Activated CD4-positive, CD25-positive, alpha-beta regulatory T cell treated with anti-CD3 and anti-CD28 coated beads, Interleukin-2, amount 50 U/mL, for 72 hours (primary cell): ENCODE results near the gene USP51.
A peak's percentile ranks its signal among the peaks of the same experiment; 100 is the strongest.
"Not testable (repeated sequence)": the region's sequence is repeated elsewhere in the genome, so short reads cannot be mapped to it uniquely, and the experiment has no call there.

Experiments used
- DNase-seq: peaks from one replicate; pipeline ENCODE4 v3.0.0; 2021

Gene USP51

GRCh38 chrX:55464050-55464449 lies 25.6 kb downstream of the USP51 start:
- DNase-seq = not testable (repeated sequence)

GRCh38 chrX:55459926-55460325 lies 29.7 kb downstream of the USP51 start:
- not testable (repeated sequence) for DNase-seq

- not testable (repeated sequence) for DNase-seq
Observed at GRCh38 chrX:55459426-55459825, 30.2 kb downstream of the USP51 start.

DNA sequence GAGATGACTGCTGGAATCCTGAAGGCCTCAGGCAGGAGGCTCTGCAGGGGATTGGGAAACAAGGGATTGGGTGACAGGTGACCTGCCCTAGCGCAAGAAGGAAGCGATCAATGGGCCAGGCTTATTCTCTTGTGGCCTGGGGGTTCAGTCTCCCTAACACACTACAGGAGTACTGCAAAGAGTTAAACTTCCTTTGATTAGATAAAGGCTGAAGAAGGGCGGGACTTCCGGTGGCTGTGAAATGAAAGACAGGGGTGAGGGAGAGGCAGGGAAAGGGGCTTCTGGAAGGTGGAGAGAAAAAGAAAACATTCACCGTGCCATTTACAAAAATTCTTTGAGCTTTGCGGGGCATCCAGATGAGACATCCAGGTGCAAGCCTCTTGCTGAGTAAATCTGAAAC lies 33.9 kb downstream of the USP51 start:
- not testable (repeated sequence) for DNase-seq

DNA sequence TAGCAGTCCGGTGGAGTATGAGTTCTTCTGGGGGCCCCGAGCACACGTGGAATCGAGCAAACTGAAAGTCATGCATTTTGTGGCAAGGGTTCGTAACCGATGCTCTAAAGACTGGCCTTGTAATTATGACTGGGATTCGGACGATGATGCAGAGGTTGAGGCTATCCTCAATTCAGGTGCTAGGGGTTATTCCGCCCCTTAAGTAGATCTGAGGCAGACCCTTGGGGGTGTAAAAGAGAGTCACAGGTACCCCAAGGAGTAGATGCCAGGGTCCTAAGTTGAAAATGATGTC lies 36.9 kb downstream of the USP51 start:
- no peak for DNase-seq

DNA sequence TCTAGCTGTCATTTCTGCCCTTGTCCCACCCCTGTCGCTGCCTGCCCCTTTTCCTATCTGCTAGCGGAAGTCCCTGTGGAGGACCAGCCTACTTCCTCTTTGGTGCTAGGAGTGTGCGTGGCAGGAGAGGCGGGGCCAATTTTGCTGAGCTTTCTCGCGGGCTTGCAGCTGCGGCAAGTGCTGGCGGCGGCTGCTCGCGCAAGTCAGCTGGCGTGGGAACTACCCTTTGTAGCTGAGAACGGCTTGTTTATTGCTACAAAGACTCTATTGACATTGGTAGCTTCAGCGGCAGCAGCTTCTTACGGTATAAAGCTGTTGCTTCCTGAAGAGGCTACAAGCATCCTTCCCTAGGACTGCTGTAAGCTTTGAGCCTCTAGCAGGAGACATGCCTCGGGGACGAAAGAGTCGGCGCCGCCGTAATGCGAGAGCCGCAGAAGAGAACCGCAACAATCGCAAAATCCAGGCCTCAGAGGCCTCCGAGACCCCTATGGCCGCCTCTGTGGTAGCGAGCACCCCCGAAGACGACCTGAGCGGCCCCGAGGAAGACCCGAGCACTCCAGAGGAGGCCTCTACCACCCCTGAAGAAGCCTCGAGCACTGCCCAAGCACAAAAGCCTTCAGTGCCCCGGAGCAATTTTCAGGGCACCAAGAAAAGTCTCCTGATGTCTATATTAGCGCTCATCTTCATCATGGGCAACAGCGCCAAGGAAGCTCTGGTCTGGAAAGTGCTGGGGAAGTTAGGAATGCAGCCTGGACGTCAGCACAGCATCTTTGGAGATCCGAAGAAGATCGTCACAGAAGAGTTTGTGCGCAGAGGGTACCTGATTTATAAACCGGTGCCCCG lies 37.4 kb downstream of the USP51 start, which contains the start of gene MAGEH1:
Gene MAGEH1 (plus strand): TSS at position 138 of the 843 bp plus-strand sequence. CDS start 248 bp downstream, at position 386.
- DNase-seq = peak; percentile 69

- no peak for DNase-seq
Observed at GRCh38 chrX:55451626-55451989, 38.0 kb downstream of the USP51 start.

DNA sequence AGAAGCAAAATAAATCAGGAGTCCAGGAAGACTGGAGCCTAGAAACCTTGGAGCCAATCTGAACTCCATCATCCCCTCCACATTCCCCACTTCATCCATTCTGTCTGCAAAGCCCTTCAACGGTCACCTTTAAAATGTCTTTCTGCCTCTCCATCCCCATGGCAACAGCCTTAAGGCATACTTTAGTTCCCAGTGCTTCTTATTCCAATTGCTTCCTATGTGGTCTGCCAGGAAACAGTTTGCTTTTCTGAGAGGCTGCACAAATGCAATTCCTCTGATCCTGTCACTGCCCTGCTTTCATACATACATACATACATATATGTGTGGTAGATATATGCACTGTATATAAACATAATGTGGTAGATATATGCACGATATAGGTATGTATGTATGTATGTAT lies 38.5 kb downstream of the USP51 start:
- no peak for DNase-seq

- no peak for DNase-seq
Observed at GRCh38 chrX:55450259-55450658, 39.4 kb downstream of the USP51 start.

- not testable (repeated sequence) for DNase-seq
Observed at GRCh38 chrX:55443468-55443867, 46.2 kb downstream of the USP51 start.
